Measurements from ENCODE around the gene ZNF599.
A peak's percentile ranks its signal among the peaks of the same experiment; 100 is the strongest.

ZNF599 gene

GRCh38 chr19:34734537-34735103, 38.4 kb downstream of the ZNF599 start:
- Histone ChIP-seq H3K27ac (ENCODE audit: low read length) (peak overlapping the region; percentile 65), H3K4me1 (ENCODE audit: insufficient read depth, low read length) (no peaks in the 10 kb centered on the region), H3K4me3 (ENCODE audit: low read length) (peak overlapping the region; percentile 85), H3K9me3 (ENCODE audit: insufficient read depth, low read depth, low read length) (no peaks in the 10 kb centered on the region), H3K27me3 (ENCODE audit: insufficient read depth, low read length) (no peaks in the 10 kb centered on the region), H3K36me3 (ENCODE audit: insufficient read depth, low read depth, low read length) (peaks cover 9% of the 10 kb centered on the region; the same call in 1 of the 2 replicates), H3K9ac (ENCODE audit: low read depth, low read length) (peak overlapping the region; percentile 90; the same call in 1 of the 2 replicates)

- H3K4me3 ChIP-seq (ENCODE audit: low read length): peak within 1 kb of the TSS; percentile 85
- H3K9me3 ChIP-seq (ENCODE audit: insufficient read depth, low read depth, low read length): no peaks in the 10 kb centered on the region; the same call in 1 of the 2 replicates
- H3K27me3 ChIP-seq (ENCODE audit: insufficient read depth, low read length): no peaks in the 10 kb centered on the region
- peak within 1 kb of the TSS; percentile 90 for H3K9ac ChIP-seq (ENCODE audit: low read depth, low read length)
- H3K27ac ChIP-seq (ENCODE audit: low read length): peak within 1 kb of the TSS; percentile 65
- peaks cover 2% of the 10 kb centered on the region; the same call in 1 of the 2 replicates for H3K36me3 ChIP-seq (ENCODE audit: insufficient read depth, low read depth, low read length)
- H3K4me1 ChIP-seq (ENCODE audit: insufficient read depth, low read length): no peaks in the 10 kb centered on the region
Observed at GRCh38 chr19:34733746-34734536, 39.1 kb downstream of the ZNF599 start, which contains the start of gene ZNF181. Gene ZNF181 (plus strand): TSS chr19:34734243. CDS start chr19:34735038, 795 bp downstream.

- peak overlapping the region; percentile 90; the same call in 1 of the 2 replicates for H3K9ac ChIP-seq (ENCODE audit: low read depth, low read length)
- H3K36me3 ChIP-seq (ENCODE audit: insufficient read depth, low read depth, low read length): no peaks in the 10 kb centered on the region
- H3K4me1 ChIP-seq (ENCODE audit: insufficient read depth, low read length): no peaks in the 10 kb centered on the region
- no peaks in the 10 kb centered on the region for H3K27me3 ChIP-seq (ENCODE audit: insufficient read depth, low read length)
- peak overlapping the region; percentile 85 for H3K4me3 ChIP-seq (ENCODE audit: low read length)
- H3K9me3 ChIP-seq (ENCODE audit: insufficient read depth, low read depth, low read length): no peaks in the 10 kb centered on the region; the same call in 1 of the 2 replicates
- H3K27ac ChIP-seq (ENCODE audit: low read length): peak overlapping the region; percentile 65
Observed at GRCh38 chr19:34733266-34733745, 39.7 kb downstream of the ZNF599 start.

- no peaks in the 10 kb centered on the region for H3K4me1 ChIP-seq (ENCODE audit: insufficient read depth, low read length)
- no peaks in the 10 kb centered on the region; the same call in 1 of the 2 replicates for H3K9me3 ChIP-seq (ENCODE audit: insufficient read depth, low read depth, low read length)
- H3K27me3 ChIP-seq (ENCODE audit: insufficient read depth, low read length): no peaks in the 10 kb centered on the region
- peak overlapping the region; percentile 85 for H3K4me3 ChIP-seq (ENCODE audit: low read length)
- no peaks in the 10 kb centered on the region for H3K36me3 ChIP-seq (ENCODE audit: insufficient read depth, low read depth, low read length)
- H3K27ac ChIP-seq (ENCODE audit: low read length): no peak overlapping the region
- no peak overlapping the region for H3K9ac ChIP-seq (ENCODE audit: low read depth, low read length)
Observed at GRCh38 chr19:34732612-34733211, 40.3 kb downstream of the ZNF599 start.

- Histone ChIP-seq H3K36me3 (ENCODE audit: insufficient read depth, low read depth, low read length) (no peaks in the 10 kb centered on the region), H3K4me1 (ENCODE audit: insufficient read depth, low read length) (no peaks in the 10 kb centered on the region), H3K27ac (ENCODE audit: low read length) (no peak overlapping the region), H3K4me3 (ENCODE audit: low read length) (no peak overlapping the region), H3K9ac (ENCODE audit: low read depth, low read length) (no peak overlapping the region), H3K27me3 (ENCODE audit: insufficient read depth, low read length) (no peaks in the 10 kb centered on the region), H3K9me3 (ENCODE audit: insufficient read depth, low read depth, low read length) (no peaks in the 10 kb centered on the region; the same call in 1 of the 2 replicates)
Observed at GRCh38 chr19:34731964-34732363, 41.1 kb downstream of the ZNF599 start.

- Histone ChIP-seq H3K27ac (ENCODE audit: low read length) (no peak overlapping the region), H3K36me3 (ENCODE audit: insufficient read depth, low read depth, low read length) (no peaks in the 10 kb centered on the region), H3K27me3 (ENCODE audit: insufficient read depth, low read length) (no peaks in the 10 kb centered on the region), H3K4me3 (ENCODE audit: low read length) (no peak overlapping the region), H3K9me3 (ENCODE audit: insufficient read depth, low read depth, low read length) (no peaks in the 10 kb centered on the region; the same call in 1 of the 2 replicates), H3K4me1 (ENCODE audit: insufficient read depth, low read length) (no peaks in the 10 kb centered on the region), H3K9ac (ENCODE audit: low read depth, low read length) (no peak overlapping the region)
Observed at GRCh38 chr19:34731019-34731829, 41.8 kb downstream of the ZNF599 start.

- Histone ChIP-seq H3K9me3 (ENCODE audit: insufficient read depth, low read depth, low read length) (no peaks in the 10 kb centered on the region; the same call in 1 of the 2 replicates), H3K27me3 (ENCODE audit: insufficient read depth, low read length) (no peaks in the 10 kb centered on the region), H3K27ac (ENCODE audit: low read length) (no peak overlapping the region)
Observed at GRCh38 chr19:34725400-34725799, 47.6 kb downstream of the ZNF599 start.

GRCh38 chr19:34722353-34722752, 50.7 kb downstream of the ZNF599 start:
- Histone ChIP-seq H3K4me1 (ENCODE audit: insufficient read depth, low read length) (no peaks in the 10 kb centered on the region), H3K9me3 (ENCODE audit: insufficient read depth, low read depth, low read length) (peaks cover 8% of the 10 kb centered on the region)

More at GRCh38 chr19:34725400-34725799, 47.6 kb downstream of the ZNF599 start:
- no peaks in the 10 kb centered on the region for H3K4me1 ChIP-seq (ENCODE audit: insufficient read depth, low read length)
- no peaks in the 10 kb centered on the region for H3K36me3 ChIP-seq (ENCODE audit: insufficient read depth, low read depth, low read length)
- H3K9ac ChIP-seq (ENCODE audit: low read depth, low read length): no peak overlapping the region
- no peak overlapping the region for H3K4me3 ChIP-seq (ENCODE audit: low read length)

GRCh38 chr19:34715357-34715756, 57.7 kb downstream of the ZNF599 start:
- H3K9me3 ChIP-seq (ENCODE audit: insufficient read depth, low read depth, low read length): peaks cover 66% of the 10 kb centered on the region
- no peak overlapping the region for H3K9ac ChIP-seq (ENCODE audit: low read depth, low read length)
- H3K36me3 ChIP-seq (ENCODE audit: insufficient read depth, low read depth, low read length): no peaks in the 10 kb centered on the region
- no peak overlapping the region for H3K4me3 ChIP-seq (ENCODE audit: low read length)
- H3K27ac ChIP-seq (ENCODE audit: low read length): no peak overlapping the region
- H3K27me3 ChIP-seq (ENCODE audit: insufficient read depth, low read length): 0 out of 2 replicates have a peak, but pooled peaks cover 8% of the 10 kb centered on the region
- no peaks in the 10 kb centered on the region for H3K4me1 ChIP-seq (ENCODE audit: insufficient read depth, low read length)

More at GRCh38 chr19:34722353-34722752, 50.7 kb downstream of the ZNF599 start:
- Histone ChIP-seq H3K9ac (ENCODE audit: low read depth, low read length) (no peak overlapping the region), H3K27me3 (ENCODE audit: insufficient read depth, low read length) (no peaks in the 10 kb centered on the region), H3K36me3 (ENCODE audit: insufficient read depth, low read depth, low read length) (no peaks in the 10 kb centered on the region), H3K4me3 (ENCODE audit: low read length) (no peak overlapping the region), H3K27ac (ENCODE audit: low read length) (no peak overlapping the region)

GRCh38 chr19:34713262-34713637, 59.8 kb downstream of the ZNF599 start:
- H3K27ac ChIP-seq (ENCODE audit: low read length): no peak overlapping the region
- no peak overlapping the region for H3K9ac ChIP-seq (ENCODE audit: low read depth, low read length)
- no peaks in the 10 kb centered on the region for H3K4me1 ChIP-seq (ENCODE audit: insufficient read depth, low read length)
- no peak overlapping the region for H3K4me3 ChIP-seq (ENCODE audit: low read length)
- H3K9me3 ChIP-seq (ENCODE audit: insufficient read depth, low read depth, low read length): peaks cover 71% of the 10 kb centered on the region
- H3K36me3 ChIP-seq (ENCODE audit: insufficient read depth, low read depth, low read length): no peaks in the 10 kb centered on the region
- 0 out of 2 replicates have a peak, but pooled peaks cover 8% of the 10 kb centered on the region for H3K27me3 ChIP-seq (ENCODE audit: insufficient read depth, low read length)
